GM11168 (cell line): ENCODE results near the gene STRA6.

Experiments
- in situ Hi-C: fragments of 300-500 bp; cut with MboI; formaldehyde crosslinking; loops from one replicate; pipeline ENCODE4 v1.12.0; 2022; ENCODE audit warnings: low sequenced_read_pairs; ENCODE audit not compliant: unreplicated experiment

STRA6 gene

DNA sequence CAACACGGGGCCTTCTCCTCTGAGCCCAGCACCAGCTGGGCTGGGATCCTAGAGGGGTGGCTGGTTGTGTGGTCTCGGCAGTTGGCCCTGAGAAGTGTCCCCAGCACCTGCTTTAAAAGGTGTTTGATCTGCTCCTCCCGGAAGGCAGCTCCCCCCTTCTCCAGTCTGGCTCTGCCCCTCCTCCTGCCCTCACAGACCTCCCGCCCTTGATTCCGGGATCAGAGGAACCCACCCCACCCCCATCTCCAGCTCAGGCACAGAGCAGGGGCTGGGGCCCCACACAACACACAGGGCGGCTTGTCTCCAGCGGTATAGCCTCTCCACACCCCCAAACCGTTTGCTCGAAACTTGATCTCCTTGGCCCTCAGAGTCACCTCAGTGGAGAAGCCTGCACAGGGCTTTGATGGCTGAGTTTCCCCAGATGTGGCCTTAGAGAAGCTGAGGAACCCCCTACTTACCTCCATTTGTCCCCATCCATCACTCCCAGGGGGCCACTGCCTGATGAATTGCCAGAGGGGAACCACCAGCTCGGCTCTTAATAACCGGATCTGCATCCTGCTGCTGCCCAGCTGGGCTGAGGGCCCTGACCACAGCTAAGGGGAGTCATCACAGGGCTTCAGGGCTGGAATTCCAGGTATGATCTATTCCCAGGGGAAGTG lies 6.4 kb upstream of the STRA6 start:
- in situ Hi-C loops = no loop called here

DNA sequence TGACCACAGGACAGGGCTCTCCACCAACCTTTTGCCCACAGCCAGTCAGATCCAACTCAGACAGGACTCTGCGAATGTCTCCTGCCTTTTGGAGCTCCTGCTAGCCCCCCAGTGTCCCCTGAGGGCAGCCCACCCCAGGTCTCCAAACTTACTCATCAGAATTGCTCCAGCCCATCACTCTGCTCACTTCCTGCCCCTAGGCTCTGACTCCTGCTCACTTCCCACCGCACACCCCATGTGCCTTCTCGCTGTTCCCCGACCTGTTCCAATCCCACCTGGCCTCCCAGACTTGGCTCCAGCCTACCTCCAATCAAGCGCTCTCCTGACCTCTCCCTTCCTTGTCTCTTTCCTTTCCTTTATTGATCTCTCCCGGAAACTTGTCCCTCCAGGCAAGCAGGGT lies 5.9 kb upstream of the STRA6 start:
- in situ Hi-C loops = no loop called here

DNA sequence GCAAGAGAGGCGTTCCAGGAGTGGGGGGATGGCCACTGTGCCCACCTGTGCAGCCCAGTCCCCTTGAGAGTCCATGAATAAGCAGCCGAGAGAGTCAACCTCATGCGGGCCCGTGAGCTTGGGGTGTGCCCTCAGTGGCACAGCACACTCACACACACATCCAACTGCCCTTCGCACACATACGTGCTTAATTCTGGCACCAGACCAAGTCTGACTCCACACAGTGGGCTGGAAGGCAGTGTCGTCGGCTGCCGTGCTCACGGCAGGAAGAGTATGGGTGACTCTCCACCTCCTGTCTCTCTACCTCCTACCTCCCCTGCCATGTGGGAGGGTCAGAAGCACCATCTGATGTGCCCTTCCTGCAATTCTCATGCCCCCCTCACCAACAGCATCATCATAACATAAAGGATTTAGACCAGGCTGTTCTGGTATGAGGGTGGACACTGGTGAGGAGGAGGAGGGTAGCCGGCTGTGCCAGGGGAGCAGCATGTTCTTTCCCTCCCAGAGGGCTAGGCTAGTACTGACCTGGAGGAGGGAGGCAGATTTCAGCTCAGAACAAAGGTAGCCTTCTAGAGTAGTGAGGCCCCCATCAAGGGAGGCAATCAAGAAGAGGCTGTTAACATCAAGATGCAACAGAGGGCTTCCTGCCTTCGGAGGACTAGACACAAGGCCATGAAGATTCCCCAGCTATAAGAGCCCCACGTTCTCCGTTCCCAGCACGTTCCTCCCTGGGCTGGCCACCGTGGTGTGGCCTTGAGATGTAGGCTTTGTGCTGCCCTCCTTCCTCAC lies 5.3 kb upstream of the STRA6 start:
- in situ Hi-C loops = no loop called here

DNA sequence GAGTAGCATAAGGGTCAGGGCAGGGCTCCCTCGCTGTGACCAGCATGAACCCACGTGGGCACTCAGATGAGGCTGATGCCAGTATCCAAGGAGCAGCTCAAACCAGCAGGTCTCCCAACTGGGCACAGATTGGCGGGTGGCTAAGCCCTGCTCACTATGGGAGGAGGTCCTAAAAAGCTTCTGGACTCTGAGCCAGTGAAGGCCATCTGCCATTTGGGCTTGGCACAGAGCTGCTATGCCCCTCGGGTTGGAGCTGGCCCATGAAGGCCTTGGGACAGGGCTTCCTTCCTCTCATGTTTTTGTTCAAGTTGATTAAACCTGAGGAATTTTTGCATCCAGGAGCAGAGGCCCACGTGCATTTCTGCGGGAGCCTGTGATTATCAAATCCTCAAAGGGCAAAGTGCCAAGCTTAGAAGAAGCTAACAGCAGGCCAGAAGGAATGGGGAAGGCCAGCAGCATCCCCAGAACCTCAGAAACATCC lies 4.3 kb upstream of the STRA6 start:
- in situ Hi-C loops = no loop called here

DNA sequence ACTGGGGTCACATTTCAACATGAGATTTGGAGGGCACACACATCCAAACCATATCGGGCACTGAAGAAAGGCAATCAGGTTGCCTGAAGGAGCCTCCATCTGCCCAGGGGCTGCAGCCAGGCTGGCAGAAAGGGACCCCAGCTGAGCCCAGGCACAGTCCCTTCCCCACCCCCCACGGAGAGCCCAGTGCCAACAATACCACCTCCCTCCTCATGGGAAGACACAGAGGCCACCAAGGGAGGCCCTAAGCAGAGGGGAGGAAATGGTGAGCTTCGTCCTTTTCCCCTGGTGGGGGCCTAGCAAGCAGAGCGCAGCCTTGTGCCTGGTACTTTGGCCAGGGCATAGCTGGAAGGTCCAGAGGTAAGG lies 3.0 kb upstream of the STRA6 start:
- in situ Hi-C loops = no loop called here

DNA sequence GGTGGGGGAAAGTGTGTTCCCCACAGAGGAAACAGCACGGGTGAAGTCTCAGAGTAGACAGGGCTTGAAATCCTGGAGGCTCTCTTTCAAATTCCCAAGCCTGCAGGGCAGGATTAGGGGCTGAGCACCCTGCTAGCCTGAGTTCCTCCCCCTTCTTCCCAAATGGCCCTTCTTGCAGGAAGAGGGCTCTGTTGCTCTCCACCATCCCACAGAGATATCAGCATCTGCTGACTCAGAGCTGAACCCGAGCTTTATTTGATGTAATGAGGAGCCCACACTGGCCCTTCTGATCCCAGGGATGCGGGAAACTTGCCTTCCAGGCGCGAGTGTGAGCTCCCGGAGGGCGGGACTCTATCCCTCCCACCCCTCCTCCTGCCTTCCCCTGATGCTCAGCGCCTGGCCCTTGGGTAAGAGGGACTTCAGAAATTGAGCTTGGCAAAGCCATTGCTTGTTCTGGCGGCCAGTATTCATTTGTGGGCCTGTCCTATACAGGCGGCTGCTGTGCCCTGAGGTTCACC lies 1.4 kb upstream of the STRA6 start:
- in situ Hi-C loops = no loop called here

DNA sequence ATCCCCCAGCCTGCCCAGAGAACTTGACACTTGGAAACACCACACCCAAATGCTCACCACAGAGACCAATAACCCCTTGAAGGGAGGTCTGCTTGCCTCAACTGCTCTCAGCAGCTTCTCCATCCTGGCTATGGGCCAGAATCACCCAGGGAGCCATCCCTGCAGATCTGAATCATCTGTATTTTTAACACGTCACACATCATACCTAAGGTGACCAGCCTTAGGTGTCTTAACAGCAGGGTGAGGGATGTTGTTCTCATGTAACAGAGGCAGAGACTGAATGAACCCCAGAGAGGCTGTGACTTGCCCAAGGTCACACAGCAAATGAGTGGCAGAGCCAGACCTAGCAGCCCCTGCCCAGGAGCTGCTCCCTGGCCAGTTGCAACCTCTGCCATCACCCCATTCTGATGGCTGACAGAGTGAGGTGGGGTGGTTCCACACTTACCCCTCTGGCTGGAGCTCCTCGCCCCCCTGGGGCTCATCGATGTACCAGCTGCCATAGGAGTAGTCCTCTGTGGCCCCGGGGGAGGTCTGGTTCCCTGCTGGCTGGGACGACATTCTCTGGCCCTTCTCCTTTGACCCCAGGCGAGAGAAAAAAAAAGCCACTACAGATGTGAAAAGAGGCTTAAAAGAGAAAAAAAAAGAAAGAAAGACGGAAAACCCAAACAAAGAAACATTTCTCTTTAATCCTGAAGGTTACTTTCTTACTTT lies 722 bp downstream of the STRA6 start:
- in situ Hi-C loops = no loop called here

DNA sequence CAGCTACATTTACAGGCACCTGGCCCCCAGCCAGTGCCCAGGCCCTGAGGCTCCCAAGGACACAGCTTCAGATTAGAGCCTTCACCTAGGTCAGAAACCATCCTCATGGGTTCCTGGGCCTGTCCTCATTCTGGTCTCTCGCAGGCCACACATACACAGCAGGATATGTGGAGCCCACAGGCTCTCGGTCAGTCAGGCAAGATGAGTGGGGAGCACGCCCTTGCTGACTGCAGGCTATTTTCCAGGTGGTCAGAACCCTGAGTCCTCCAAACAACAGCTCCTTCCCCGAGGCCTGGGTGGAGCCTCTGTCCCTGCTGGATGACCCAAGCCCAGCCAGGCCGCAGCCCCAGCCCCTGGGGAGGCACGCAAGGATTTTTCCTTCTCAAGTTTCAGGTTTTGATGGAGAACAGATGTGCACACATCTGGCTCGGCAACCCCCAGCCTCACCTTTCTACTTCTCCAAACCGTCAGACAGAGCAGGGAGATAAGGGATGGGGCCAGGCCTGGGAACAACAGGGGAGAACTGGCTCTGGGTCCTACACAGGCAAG lies 1.6 kb downstream of the STRA6 start:
- in situ Hi-C loops = no loop called here

DNA sequence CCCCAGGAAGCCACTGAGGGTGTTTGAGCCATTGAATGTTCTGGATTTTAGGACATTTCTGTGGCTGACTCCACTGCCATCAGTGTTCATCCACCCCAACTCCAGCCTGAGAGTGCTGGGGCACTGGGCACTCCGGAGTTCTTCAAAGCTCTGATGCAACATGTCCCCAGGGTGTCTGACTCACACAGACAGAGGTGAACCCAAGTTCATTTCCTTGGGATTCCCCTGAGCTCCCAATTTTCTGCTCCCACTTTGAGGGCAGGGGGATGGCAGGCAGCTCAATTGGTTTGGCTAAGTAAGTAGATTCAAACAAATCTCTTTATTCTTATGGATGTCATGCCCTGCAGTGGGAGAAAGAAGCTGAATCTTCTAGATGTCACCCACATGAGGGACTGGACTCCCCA lies 2.2 kb downstream of the STRA6 start:
- in situ Hi-C loops = no loop called here

DNA sequence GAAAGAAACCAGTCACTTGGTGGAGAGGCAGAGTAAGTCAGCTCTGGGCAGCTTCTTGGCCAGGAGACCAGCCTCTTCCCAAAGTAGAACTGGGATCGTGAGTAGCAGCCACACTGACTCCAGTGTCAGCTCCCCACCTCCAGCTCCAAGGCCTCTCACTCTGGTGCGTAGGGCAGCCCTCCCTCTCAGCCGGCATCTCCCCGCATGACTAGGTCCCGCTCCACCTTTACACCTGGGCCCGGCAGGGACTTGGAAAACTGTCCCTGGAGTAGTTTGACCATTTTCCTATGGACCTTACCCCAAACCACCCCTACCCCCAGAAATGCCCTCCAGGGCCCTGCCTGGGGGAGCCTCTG lies 3.3 kb downstream of the STRA6 start:
- in situ Hi-C loops = no loop called here

DNA sequence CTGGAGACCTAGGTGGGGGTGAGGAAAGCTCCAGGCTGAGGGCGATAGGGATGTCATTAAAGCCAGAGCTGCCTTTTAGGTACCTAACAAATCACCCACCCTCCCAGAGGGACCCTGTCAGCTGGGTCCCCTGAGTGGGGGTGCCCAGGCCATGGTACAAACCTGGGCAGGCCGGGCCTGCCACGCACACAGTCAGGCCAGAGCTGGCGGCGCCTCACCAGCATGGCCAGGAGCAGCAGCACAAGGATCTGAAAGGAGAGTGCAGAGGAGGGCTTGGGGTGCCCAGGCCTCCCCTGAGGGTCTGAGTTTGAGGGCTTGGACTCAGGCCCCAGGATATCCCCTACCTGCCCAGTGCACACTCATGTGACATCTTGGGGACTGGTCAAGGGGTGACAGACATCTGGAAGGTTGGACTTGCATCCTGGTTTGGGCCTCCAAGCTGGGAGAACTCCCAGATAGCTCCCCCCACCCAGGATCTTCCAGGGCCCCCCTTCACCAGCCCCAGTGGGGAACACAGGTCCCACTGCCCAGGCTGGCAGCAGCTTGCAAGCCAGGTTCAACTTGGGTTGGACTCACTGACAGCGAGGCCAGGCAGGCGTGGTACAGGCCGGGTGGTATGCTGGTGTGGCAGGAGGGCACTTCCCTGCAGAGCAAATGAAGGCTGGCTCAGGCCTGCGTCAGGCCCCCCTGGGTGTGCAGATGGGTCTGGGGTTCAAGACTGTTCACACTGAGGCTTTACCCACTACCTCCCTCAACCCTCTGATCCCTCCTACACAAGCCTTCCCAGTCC lies 5.2 kb downstream of the STRA6 start:
- in situ Hi-C loops = no loop called here

DNA sequence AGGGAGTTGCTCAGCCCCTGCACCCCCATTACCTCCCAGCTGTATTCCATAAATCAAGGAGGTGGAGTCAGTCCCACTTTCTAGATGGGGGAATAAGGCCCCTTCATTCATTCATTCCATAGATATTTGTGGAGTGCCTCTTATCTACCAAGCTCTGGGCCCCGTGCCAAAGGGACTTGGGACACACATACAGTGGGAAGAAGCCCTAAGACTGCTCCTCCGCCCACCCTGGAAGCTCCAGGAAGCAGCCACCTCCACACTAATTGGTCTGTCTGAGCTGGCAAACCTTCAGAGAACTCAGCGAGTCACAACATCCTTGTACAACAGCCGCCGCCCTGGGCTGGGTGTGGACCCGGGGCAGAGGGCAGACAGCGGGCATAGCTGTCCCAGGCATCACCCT lies 6.4 kb downstream of the STRA6 start:
- in situ Hi-C loops = no loop called here

DNA sequence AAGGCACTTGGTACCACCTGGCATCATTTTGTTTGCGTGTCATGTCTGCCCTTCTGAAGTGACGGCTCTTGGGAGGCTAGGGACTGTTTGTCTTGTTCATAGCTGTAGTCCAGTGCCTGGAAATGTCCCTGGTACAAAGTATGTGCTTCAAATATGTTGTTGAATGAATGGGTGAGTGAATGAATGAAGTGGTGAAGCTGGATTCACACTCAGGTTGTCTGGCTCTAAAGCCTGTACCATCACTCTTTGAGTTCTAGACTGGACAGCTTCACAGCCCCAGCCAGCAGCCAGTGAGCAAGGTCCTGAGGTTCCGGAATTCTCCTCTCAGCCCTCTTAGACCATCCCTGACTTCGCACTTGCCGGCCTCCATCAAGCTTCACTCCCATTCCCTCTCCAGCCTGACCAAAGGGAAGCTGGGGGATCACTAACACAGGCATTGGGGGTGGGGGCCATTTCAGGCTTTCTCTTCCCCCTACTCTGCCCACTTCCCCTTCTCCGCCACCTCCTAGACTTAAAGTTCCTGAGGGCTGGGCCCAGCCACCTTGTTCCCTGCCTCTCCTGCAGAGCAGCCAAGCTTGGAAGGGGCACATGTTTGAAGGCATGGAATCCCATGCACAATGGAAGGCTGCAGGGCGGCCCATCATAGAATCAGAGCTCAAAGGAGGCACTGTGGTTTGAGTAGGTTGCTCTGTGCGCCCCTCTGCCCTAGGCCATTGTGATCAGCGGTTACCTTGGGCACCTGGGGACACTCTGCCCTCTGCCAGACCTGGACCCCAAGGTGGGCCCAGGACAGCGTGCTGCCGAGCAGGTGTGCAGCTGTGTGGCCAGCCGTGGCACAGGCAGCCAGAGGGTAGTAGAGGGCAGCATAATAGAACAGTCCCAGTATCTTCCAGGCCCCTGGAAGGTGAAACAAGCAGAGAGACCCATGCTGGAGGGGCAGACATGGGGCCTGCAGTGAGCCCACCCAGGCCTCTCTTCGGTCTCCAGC lies 7.7 kb downstream of the STRA6 start:
- in situ Hi-C loops = no loop called here

DNA sequence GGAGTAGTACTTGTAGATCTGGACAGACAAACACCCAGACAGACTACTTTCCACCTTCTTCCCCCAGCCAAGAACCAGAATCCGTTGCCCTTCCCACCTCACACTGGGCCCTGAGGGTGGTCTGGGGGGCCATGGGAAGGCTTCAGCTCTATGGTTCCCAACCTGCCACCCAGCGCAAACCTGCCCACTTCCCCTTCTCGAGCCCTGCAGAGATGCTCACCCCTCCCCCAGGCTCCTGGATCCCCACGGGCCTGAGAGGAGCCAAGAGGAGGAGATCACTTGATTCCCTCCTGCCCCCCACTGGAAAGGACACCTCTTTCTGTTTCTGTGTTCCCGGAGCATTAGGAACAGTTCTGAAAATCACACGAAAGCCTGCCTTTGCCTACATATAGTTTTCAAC lies 8.7 kb downstream of the STRA6 start:
- in situ Hi-C loops = no loop called here

DNA sequence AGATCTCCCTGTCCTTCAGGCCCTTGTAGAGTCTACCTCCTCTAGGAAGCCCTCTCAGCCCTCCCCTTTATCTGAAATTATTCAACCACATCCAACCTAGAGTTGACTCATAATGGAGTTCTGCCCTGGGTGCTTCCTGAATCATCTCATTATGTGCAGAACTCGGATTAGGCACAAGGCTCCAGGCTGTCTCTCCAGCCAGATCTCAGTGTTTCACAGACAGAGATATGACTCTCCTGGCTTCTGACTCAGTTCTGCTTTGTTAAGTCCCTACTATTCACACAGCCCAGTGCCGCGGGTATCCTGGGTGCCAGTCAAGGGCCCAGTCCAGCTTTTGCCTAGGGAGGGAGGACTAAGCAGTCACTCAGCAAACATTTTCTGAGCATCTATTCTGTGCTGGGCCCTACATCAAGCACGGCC lies 9.3 kb downstream of the STRA6 start:
- in situ Hi-C loops = no loop called here

DNA sequence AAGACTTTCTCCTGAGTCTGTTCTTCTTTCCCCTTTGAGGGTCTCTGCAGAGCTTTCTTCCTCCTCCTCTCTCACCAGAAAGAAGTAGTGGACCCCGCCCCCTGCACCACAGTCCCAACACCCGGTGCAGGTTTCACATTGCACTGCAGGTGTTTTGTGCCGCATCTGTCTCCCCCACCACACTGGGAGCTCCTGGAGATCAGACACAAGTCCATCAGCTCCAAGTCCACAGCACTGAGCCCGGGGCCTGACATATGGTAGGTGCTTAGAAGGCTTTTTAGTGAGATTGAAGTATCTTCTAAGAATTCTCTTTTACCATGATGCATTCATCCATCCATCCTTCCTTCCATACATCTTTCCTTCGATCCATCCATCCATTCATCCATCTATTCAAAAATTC lies 9.8 kb downstream of the STRA6 start:
- in situ Hi-C loops = no loop called here

DNA sequence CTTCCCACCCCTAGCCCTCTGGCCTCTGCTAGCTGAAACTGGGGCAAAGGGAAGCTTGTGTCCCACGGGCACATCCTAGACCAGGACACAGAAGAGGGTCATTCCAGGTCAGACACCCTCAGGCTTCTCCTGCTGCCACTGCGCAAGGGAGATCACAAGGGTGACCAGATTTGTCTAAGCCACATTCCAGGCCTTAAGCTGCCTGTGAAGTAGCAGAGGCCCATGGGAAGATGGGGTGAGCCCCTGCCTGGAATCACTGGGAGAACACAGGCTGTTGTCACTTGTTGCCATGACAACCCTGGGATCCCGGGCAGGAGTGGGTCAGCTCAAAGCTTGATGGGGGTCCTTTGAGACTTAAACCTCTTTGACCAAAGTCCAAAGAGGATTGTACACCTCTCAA lies 10.8 kb downstream of the STRA6 start:
- in situ Hi-C loops = no loop called here

DNA sequence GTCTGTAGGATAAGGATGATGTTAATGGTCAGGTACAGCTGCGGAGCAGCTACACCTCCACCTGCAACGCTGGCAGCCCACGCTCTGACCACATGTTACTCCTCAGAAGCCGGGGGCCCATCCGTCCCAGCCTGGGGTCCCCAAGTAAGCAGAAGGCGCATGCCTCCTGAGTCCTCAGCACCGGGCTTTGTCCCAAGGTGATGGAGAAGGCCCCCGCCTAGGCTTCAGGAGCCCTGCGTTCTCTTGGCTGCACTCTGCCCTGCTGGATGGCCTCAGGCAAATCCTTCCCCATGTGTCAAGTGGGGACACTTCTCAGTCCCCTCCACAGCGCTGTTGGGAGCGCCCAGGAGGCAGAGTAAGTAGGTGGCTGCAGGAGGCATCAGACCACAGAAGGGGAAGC lies 14.4 kb downstream of the STRA6 start:
- in situ Hi-C loops = no loop called here

DNA sequence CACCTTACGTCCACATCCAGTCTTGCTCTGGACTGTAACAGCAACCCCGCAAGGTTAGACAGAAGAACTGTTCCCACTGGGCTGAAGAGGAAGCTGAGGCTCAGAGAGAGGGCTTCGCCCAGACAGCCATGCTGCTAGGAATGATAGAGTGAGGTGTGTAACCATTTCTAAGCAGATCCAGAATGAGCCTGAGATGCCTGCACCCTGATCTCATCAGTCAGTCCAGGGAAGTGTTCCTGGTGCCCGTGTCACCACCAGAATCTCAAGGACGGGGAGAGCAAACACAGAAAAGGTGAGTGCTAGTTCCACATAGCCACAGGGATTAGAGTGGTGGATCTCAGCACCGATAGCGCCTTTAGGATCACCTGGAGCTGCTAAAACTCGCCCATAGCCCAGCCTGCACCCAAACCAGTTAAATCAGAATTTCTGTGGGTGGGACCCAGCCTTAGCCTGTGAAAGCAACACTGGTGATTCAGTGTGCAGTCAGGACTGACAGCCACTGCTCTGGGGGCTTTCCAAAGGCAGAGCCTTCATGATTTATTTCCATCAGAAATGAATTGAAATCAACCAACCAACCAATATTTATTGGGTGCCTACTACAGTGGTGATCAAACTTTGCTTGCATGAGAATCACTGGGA lies 16.8 kb downstream of the STRA6 start:
- in situ Hi-C loops = no loop called here
